ENCODE measurements around the gene CBLB.

The CBLB gene

DNA sequence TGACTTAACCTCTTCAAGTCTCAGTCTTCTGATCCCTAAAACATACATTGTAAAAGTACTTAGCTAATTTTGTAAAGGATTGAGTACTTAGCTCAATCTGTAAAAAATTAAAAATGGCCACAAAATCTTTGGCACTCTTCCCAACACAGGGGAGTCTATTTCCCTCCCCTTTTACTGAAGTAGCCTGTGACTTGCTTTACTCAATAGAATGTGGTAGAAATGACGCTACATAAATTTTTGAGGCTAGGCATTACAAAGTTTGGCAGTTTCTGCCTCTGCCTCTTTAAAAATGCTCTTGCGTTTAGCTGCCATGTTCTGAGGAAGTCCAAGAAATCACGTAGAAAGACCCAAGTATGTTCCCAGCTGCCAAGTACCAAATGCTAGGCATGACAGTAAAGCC, 80.2 kb downstream of the CBLB start:
- no peaks in the 10 kb centered on the region for H3K27me3 Mint-ChIP-seq (ENCODE audit: low read depth)
- H3K9me3 Mint-ChIP-seq: no peaks in the 10 kb centered on the region
- peaks cover 55% of the 10 kb centered on the region for H3K4me1 Mint-ChIP-seq (ENCODE audit: low read depth)
- H3K36me3 Mint-ChIP-seq (ENCODE audit: low read depth): peaks cover 35% of the 10 kb centered on the region
- no peak overlapping the region for H3K4me3 Mint-ChIP-seq
- no peak overlapping the region for H3K27ac Mint-ChIP-seq

- Mint-ChIP-seq H3K27ac (no peak overlapping the region), H3K4me1 (ENCODE audit: low read depth) (peaks cover 49% of the 10 kb centered on the region), H3K4me3 (no peak overlapping the region), H3K27me3 (ENCODE audit: low read depth) (no peaks in the 10 kb centered on the region), H3K36me3 (ENCODE audit: low read depth) (peaks cover 34% of the 10 kb centered on the region), H3K9me3 (no peaks in the 10 kb centered on the region)
These were observed 81.4 kb downstream of the CBLB start for GRCh38 chr3:105787453-105787852.

- Mint-ChIP-seq H3K27me3 (ENCODE audit: low read depth) (no peaks in the 10 kb centered on the region), H3K9me3 (no peaks in the 10 kb centered on the region), H3K4me1 (ENCODE audit: low read depth) (peaks cover 48% of the 10 kb centered on the region), H3K36me3 (ENCODE audit: low read depth) (peaks cover 33% of the 10 kb centered on the region), H3K4me3 (no peak overlapping the region), H3K27ac (no peak overlapping the region)
These were observed 81.8 kb downstream of the CBLB start for GRCh38 chr3:105786990-105787389.

DNA sequence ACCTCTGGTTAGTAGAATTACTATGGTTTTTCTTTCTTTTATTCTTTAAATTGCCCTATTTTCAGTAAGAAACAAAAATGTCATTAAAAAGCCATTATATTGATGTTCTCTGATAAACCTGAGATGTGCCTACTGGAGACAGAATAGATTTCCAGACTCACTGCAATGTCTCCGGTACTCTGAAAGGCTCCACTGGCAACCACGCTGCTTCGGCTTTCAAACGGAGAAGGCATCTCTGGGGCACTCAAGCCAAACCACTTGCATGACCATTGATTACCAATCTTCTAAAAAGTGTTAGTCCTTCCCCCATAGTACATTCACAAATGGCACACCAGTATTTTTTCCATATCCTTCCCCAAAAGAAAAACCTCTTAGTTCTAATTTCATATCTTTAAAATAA, 82.6 kb downstream of the CBLB start:
- Mint-ChIP-seq H3K36me3 (ENCODE audit: low read depth) (peaks cover 34% of the 10 kb centered on the region), H3K27ac (no peak overlapping the region), H3K27me3 (ENCODE audit: low read depth) (no peaks in the 10 kb centered on the region), H3K4me1 (ENCODE audit: low read depth) (peaks cover 48% of the 10 kb centered on the region), H3K9me3 (no peaks in the 10 kb centered on the region), H3K4me3 (no peak overlapping the region)

GRCh38 chr3:105785803-105786202, 83.0 kb downstream of the CBLB start:
- H3K27me3 Mint-ChIP-seq (ENCODE audit: low read depth): no peaks in the 10 kb centered on the region
- H3K36me3 Mint-ChIP-seq (ENCODE audit: low read depth): peaks cover 38% of the 10 kb centered on the region
- no peak overlapping the region for H3K27ac Mint-ChIP-seq
- peaks cover 46% of the 10 kb centered on the region for H3K4me1 Mint-ChIP-seq (ENCODE audit: low read depth)
- H3K4me3 Mint-ChIP-seq: no peak overlapping the region
- H3K9me3 Mint-ChIP-seq: no peaks in the 10 kb centered on the region

GRCh38 chr3:105783631-105784030, 85.2 kb downstream of the CBLB start:
- no peak overlapping the region for H3K27ac Mint-ChIP-seq
- H3K27me3 Mint-ChIP-seq (ENCODE audit: low read depth): no peaks in the 10 kb centered on the region
- H3K4me3 Mint-ChIP-seq: no peak overlapping the region
- peaks cover 40% of the 10 kb centered on the region for H3K4me1 Mint-ChIP-seq (ENCODE audit: low read depth)
- H3K9me3 Mint-ChIP-seq: no peaks in the 10 kb centered on the region
- peaks cover 30% of the 10 kb centered on the region for H3K36me3 Mint-ChIP-seq (ENCODE audit: low read depth)

- no peaks in the 10 kb centered on the region for H3K27me3 Mint-ChIP-seq (ENCODE audit: low read depth)
- H3K4me1 Mint-ChIP-seq (ENCODE audit: low read depth): peaks cover 34% of the 10 kb centered on the region
- H3K27ac Mint-ChIP-seq: no peak overlapping the region
- no peak overlapping the region for H3K4me3 Mint-ChIP-seq
- H3K36me3 Mint-ChIP-seq (ENCODE audit: low read depth): peaks cover 32% of the 10 kb centered on the region
- no peaks in the 10 kb centered on the region for H3K9me3 Mint-ChIP-seq
These were observed 86.9 kb downstream of the CBLB start for GRCh38 chr3:105781871-105782270.

GRCh38 chr3:105780107-105780506, 88.7 kb downstream of the CBLB start:
- peaks cover 35% of the 10 kb centered on the region for H3K4me1 Mint-ChIP-seq (ENCODE audit: low read depth)
- H3K36me3 Mint-ChIP-seq (ENCODE audit: low read depth): peaks cover 39% of the 10 kb centered on the region
- H3K27ac Mint-ChIP-seq: no peak overlapping the region
- H3K4me3 Mint-ChIP-seq: no peak overlapping the region
- H3K9me3 Mint-ChIP-seq: no peaks in the 10 kb centered on the region
- no peaks in the 10 kb centered on the region for H3K27me3 Mint-ChIP-seq (ENCODE audit: low read depth)

GRCh38 chr3:105775368-105775767, 93.4 kb downstream of the CBLB start:
- Mint-ChIP-seq H3K4me3 (no peak overlapping the region), H3K27ac (peak overlapping the region; percentile 24), H3K36me3 (ENCODE audit: low read depth) (peaks cover 51% of the 10 kb centered on the region), H3K4me1 (ENCODE audit: low read depth) (peaks cover 53% of the 10 kb centered on the region), H3K27me3 (ENCODE audit: low read depth) (no peaks in the 10 kb centered on the region), H3K9me3 (peaks cover 4% of the 10 kb centered on the region)

- H3K36me3 Mint-ChIP-seq (ENCODE audit: low read depth): peaks cover 57% of the 10 kb centered on the region
- peak overlapping the region; percentile 7 for H3K27ac Mint-ChIP-seq
- H3K4me1 Mint-ChIP-seq (ENCODE audit: low read depth): peaks cover 57% of the 10 kb centered on the region
- H3K27me3 Mint-ChIP-seq (ENCODE audit: low read depth): no peaks in the 10 kb centered on the region
- H3K9me3 Mint-ChIP-seq: peaks cover 4% of the 10 kb centered on the region
- H3K4me3 Mint-ChIP-seq: no peak overlapping the region
These were observed 94.2 kb downstream of the CBLB start for GRCh38 chr3:105774444-105775180.

DNA sequence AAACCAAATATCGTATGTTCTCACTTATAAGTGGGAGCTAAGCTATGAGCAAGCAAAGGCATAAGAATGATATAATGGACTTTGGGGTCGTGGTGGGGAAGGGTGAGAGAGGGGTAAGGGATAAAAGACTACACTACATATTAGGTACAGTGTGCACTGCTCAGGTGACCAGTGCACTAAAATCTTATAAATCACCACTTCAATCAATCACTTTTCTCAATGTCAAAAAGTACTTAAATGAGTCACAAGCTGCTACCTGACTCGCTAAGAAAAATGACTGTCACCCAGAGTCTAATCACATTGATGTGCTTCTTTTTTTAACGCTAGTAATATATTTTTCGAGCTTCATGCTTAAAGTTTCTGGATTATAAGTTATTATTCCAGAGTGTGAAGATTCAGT, 95.5 kb downstream of the CBLB start:
- H3K4me3 Mint-ChIP-seq: no peak overlapping the region
- no peak overlapping the region for H3K27ac Mint-ChIP-seq
- H3K4me1 Mint-ChIP-seq (ENCODE audit: low read depth): peaks cover 61% of the 10 kb centered on the region
- peaks cover 4% of the 10 kb centered on the region for H3K9me3 Mint-ChIP-seq
- no peaks in the 10 kb centered on the region for H3K27me3 Mint-ChIP-seq (ENCODE audit: low read depth)
- peaks cover 65% of the 10 kb centered on the region for H3K36me3 Mint-ChIP-seq (ENCODE audit: low read depth)

GRCh38 chr3:105772635-105773034, 96.2 kb downstream of the CBLB start:
- H3K27me3 Mint-ChIP-seq (ENCODE audit: low read depth): no peaks in the 10 kb centered on the region
- H3K9me3 Mint-ChIP-seq: peaks cover 4% of the 10 kb centered on the region
- peak overlapping the region; percentile 9 for H3K4me3 Mint-ChIP-seq
- peaks cover 63% of the 10 kb centered on the region for H3K4me1 Mint-ChIP-seq (ENCODE audit: low read depth)
- H3K36me3 Mint-ChIP-seq (ENCODE audit: low read depth): peaks cover 67% of the 10 kb centered on the region
- no peak overlapping the region for H3K27ac Mint-ChIP-seq

DNA sequence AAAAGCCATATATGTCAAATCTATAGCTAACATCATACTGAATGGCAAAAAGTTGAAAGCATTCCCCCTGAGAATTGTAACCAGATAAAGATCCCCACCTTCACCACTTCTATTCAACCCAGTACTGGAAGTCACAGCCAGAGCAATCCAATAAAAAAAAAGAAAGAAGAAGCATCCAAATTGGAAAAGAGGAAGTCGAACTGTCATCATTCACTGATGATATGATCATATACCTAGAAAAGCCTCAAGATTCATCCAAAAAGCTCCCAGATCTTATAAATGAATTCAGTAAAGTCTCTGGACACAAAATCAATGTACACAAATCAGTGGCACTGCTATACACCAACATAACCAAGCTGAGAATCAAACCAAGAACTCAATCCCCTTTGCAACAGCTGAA, 97.4 kb downstream of the CBLB start:
- H3K27me3 Mint-ChIP-seq (ENCODE audit: low read depth): no peaks in the 10 kb centered on the region
- peaks cover 59% of the 10 kb centered on the region for H3K4me1 Mint-ChIP-seq (ENCODE audit: low read depth)
- peaks cover 4% of the 10 kb centered on the region for H3K9me3 Mint-ChIP-seq
- H3K4me3 Mint-ChIP-seq: no peak overlapping the region
- H3K36me3 Mint-ChIP-seq (ENCODE audit: low read depth): peaks cover 62% of the 10 kb centered on the region
- H3K27ac Mint-ChIP-seq: no peak overlapping the region

GRCh38 chr3:105770410-105770809, 98.4 kb downstream of the CBLB start:
- peaks cover 66% of the 10 kb centered on the region for H3K4me1 Mint-ChIP-seq (ENCODE audit: low read depth)
- H3K27me3 Mint-ChIP-seq (ENCODE audit: low read depth): no peaks in the 10 kb centered on the region
- peaks cover 57% of the 10 kb centered on the region for H3K36me3 Mint-ChIP-seq (ENCODE audit: low read depth)
- H3K4me3 Mint-ChIP-seq: no peak overlapping the region
- H3K27ac Mint-ChIP-seq: no peak overlapping the region
- peaks cover 4% of the 10 kb centered on the region for H3K9me3 Mint-ChIP-seq

DNA sequence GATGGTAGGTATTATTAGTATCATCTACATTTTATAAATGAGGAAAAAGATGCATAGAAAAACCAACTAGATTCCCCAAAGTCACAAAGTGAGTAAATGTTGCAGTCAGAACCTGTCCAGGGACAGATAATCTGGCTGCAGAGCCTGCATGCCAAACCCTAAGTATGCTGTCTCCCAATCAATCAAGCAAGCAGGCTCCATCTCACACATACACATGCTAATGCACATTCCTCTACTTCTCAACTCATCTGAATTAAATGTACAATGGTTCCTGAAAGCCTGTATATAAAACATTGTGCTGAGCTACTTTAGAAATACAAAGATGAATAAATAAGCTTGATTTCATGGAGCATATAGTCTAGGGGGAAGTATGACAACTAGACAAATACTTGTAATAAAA, 101.0 kb downstream of the CBLB start:
- Mint-ChIP-seq H3K27me3 (ENCODE audit: low read depth) (no peaks in the 10 kb centered on the region), H3K4me3 (peak overlapping the region; percentile 0), H3K36me3 (ENCODE audit: low read depth) (peaks cover 59% of the 10 kb centered on the region)

More for the DNA sequence above, 101.0 kb downstream of the CBLB start:
- Mint-ChIP-seq H3K9me3 (peaks cover 13% of the 10 kb centered on the region), H3K4me1 (ENCODE audit: low read depth) (peaks cover 66% of the 10 kb centered on the region), H3K27ac (no peak overlapping the region)

Data from T-helper 1 cell treated with Interleukin-12 subunit alpha and Interleukin-12 subunit beta and Interleukin-4 antibody, amounts not matched to agents 30 μg/mL and 1 μg/mL, for 36 hours (primary cell).